K562 (cell line): Measurements from ENCODE around the gene MICALL2. TPM values are rescaled to one million over a fixed set of nuclear protein-coding genes. Genes with fewer than 3 reads are reported as not detected.
A peak's percentile ranks its signal among the peaks of the same experiment; 100 is the strongest.

Source experiments
- ATF4 ChIP-seq: fragments of 450-650 bp; formaldehyde crosslinking; IDR thresholded peaks from 2 replicates; pipeline ENCODE4 v1.4.0; 2022; ENCODE audit warnings: mild to moderate bottlenecking, moderate library complexity
- CSDE1 ChIP-seq, 2 experiments: fragments of 450-650 bp; IDR thresholded peaks; 2 replicates each; pipeline ENCODE4 v1.6.1; 2016; ENCODE audit warnings: mild to moderate bottlenecking in 1 of 2
- EHMT2 ChIP-seq: fragments of 450-650 bp; IDR thresholded peaks from 2 replicates; pipeline ENCODE4 v1.6.1; 2018; ENCODE audit warnings: antibody characterized with exemption
- GABPA ChIP-seq: fragments of 200-800 bp; sonication (Bioruptor generic); conservative IDR thresholded peaks from 2 replicates; pipeline ENCODE4 v1.6.1; 2016; ENCODE audit warnings: low read depth, missing genetic modification characterization, missing compliant biosample characterization
- GTF2F1 ChIP-seq: IDR thresholded peaks from 2 replicates; pipeline ENCODE4 v1.6.1; 2011; ENCODE audit warnings: low read depth, low read length, improper control_type of control experiment
- HMGN3 ChIP-seq: IDR thresholded peaks from 2 replicates; pipeline ENCODE4 v1.6.1; 2011; ENCODE audit warnings: borderline replicate concordance, low read depth, mild to moderate bottlenecking, mixed read lengths, low read length; ENCODE audit not compliant: insufficient read length; ENCODE audit errors: extremely low read depth
- HNRNPH1 ChIP-seq: fragments of 200-400 bp; formaldehyde crosslinking; optimal IDR thresholded peaks from 2 replicates; pipeline ENCODE3; 2017; ENCODE audit warnings: low read depth, mild to moderate bottlenecking, low read length, moderate library complexity
- ID3 ChIP-seq, 2 experiments: fragments of 250-450 bp in 1 of 2; fragments of 450-650 bp in 1 of 2; sonication (Bioruptor Pico) in 1 of 2; IDR thresholded peaks; 2 replicates each; pipeline versions ENCODE4 v1.6.1 to v1.8.0; 2016 to 2021; ENCODE audit warnings: mild to moderate bottlenecking in 2 of 2, moderate library complexity in 2 of 2, missing compliant biosample characterization in 1 of 2, missing genetic modification characterization in 1 of 2
- PHTF2 ChIP-seq: fragments of 250-450 bp; sonication (Bioruptor Pico); IDR thresholded peaks from 2 replicates; pipeline ENCODE4 v1.5.0; 2021; ENCODE audit warnings: mild to moderate bottlenecking
- SIX5 ChIP-seq, 2 experiments: IDR thresholded peaks; 2 replicates each; pipeline ENCODE4 v1.6.1; 2011; ENCODE audit warnings: low read length in 2 of 2, borderline replicate concordance in 1 of 2, low read depth in 1 of 2, mild to moderate bottlenecking in 1 of 2, moderate library complexity in 1 of 2; ENCODE audit not compliant: insufficient read depth in 1 of 2
- SMARCA5 ChIP-seq: fragments of 450-650 bp; IDR thresholded peaks from 2 replicates; pipeline ENCODE4 v1.6.1; 2016
- SMC3 ChIP-seq: conservative IDR thresholded peaks from 2 replicates; pipeline ENCODE4 v1.6.1; 2011; ENCODE audit warnings: low read depth, low read length, improper control_type of control experiment; ENCODE audit not compliant: insufficient read depth
- ZBTB7A ChIP-seq: IDR thresholded peaks from 2 replicates; pipeline ENCODE4 v1.6.1; 2011; ENCODE audit warnings: low read depth, mild to moderate bottlenecking, low read length, moderate library complexity, borderline replicate concordance; ENCODE audit not compliant: control insufficient read depth
- ZNF431 ChIP-seq: sonication (generic); formaldehyde crosslinking; IDR thresholded peaks from 2 replicates; pipeline ENCODE4 v1.8.0; 2022; ENCODE audit warnings: mild to moderate bottlenecking, missing genetic modification reagents
- ZNF696 ChIP-seq: fragments of 250-450 bp; sonication (Bioruptor Pico); conservative IDR thresholded peaks from 2 replicates; pipeline ENCODE4 v1.4.0; 2020; ENCODE audit warnings: mild to moderate bottlenecking, moderate library complexity
- polyA plus RNA-seq, 8 experiments: library from polyadenylated mRNA; depleted of rRNA in 4 of 8; stranded (reverse) in 5 of 8; unstranded in 3 of 8; fragments of >200 nt; fragmentation: Nextera tagmentation in 2 of 8; fragmentation: Illumina TruSeq in 1 of 8; extraction: Ambion mirVana in 2 of 8; extraction: Trizol in 1 of 8; gene quantifications; 2 replicates each; pipeline versions ENCODE4 v1.2.1 to v1.2.3, GENCODE V29; 2011 to 2014; ENCODE audit warnings: inconsistent platforms in 1 of 8, missing spikeins in 1 of 8
- total RNA-seq, 7 experiments: library from RNA; depleted of rRNA in 6 of 7; stranded (reverse); fragments of >200 nt in 6 of 7; fragmentation: Illumina TruSeq in 2 of 7; extraction: Trizol in 2 of 7; gene quantifications; 2 replicates each; pipeline versions ENCODE4 v1.2.1 to v1.2.3, GENCODE V29; 2011 to 2021; ENCODE audit warnings: low replicate concordance in 1 of 7
- TF ChIP-seq, protein P1 (sequence below), 2 experiments: fragments of 150-350 bp in 1 of 2; IDR thresholded peaks; 2 replicates each; pipeline ENCODE4 v1.6.1; 2012 to 2016; ENCODE audit warnings: low read depth in 2 of 2, low read length in 2 of 2, mild to moderate bottlenecking in 1 of 2, moderate library complexity in 1 of 2
- TF ChIP-seq, protein P2 (sequence below): sonication (generic); formaldehyde crosslinking; IDR thresholded peaks from 2 replicates; pipeline ENCODE4 v1.8.0; 2022; ENCODE audit warnings: mild to moderate bottlenecking, missing genetic modification reagents
- TF ChIP-seq, protein P3 (sequence below): fragments of 450-650 bp; IDR thresholded peaks from 2 replicates; pipeline ENCODE4 v1.6.1; 2016; ENCODE audit warnings: missing biosample characterization, missing genetic modification characterization

MICALL2 gene
- total and polyA plus RNA-seq, 9 of the 15 experiments (the other 6 are each of a cell fraction or from before 2014, with no cell fraction given) = 1.8 to 103 (median 17.0) TPM

- TF ChIP-seq, protein P1, sequence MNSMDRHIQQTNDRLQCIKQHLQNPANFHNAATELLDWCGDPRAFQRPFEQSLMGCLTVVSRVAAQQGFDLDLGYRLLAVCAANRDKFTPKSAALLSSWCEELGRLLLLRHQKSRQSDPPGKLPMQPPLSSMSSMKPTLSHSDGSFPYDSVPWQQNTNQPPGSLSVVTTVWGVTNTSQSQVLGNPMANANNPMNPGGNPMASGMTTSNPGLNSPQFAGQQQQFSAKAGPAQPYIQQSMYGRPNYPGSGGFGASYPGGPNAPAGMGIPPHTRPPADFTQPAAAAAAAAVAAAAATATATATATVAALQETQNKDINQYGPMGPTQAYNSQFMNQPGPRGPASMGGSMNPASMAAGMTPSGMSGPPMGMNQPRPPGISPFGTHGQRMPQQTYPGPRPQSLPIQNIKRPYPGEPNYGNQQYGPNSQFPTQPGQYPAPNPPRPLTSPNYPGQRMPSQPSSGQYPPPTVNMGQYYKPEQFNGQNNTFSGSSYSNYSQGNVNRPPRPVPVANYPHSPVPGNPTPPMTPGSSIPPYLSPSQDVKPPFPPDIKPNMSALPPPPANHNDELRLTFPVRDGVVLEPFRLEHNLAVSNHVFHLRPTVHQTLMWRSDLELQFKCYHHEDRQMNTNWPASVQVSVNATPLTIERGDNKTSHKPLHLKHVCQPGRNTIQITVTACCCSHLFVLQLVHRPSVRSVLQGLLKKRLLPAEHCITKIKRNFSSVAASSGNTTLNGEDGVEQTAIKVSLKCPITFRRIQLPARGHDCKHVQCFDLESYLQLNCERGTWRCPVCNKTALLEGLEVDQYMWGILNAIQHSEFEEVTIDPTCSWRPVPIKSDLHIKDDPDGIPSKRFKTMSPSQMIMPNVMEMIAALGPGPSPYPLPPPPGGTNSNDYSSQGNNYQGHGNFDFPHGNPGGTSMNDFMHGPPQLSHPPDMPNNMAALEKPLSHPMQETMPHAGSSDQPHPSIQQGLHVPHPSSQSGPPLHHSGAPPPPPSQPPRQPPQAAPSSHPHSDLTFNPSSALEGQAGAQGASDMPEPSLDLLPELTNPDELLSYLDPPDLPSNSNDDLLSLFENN (IDR thresholded peaks at IDR 0.05; ENCODE audit: low read depth in 2 of 2, low read length in 2 of 2) = peak in 1 of 2 experiments; percentile 33; a peak in 1 of 4 replicates
- TF ChIP-seq, protein P2, sequence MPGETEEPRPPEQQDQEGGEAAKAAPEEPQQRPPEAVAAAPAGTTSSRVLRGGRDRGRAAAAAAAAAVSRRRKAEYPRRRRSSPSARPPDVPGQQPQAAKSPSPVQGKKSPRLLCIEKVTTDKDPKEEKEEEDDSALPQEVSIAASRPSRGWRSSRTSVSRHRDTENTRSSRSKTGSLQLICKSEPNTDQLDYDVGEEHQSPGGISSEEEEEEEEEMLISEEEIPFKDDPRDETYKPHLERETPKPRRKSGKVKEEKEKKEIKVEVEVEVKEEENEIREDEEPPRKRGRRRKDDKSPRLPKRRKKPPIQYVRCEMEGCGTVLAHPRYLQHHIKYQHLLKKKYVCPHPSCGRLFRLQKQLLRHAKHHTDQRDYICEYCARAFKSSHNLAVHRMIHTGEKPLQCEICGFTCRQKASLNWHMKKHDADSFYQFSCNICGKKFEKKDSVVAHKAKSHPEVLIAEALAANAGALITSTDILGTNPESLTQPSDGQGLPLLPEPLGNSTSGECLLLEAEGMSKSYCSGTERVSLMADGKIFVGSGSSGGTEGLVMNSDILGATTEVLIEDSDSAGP = no peak
- TF ChIP-seq ATF4 (no peak), GTF2F1 (no peak), ZNF431 (CRISPR knock-in tag) (peak; percentile 48; the same call in 1 of the 2 replicates), PHTF2 (CRISPR knock-in tag) (no peak), ZNF696 (no peak), ID3 (CRISPR knock-in tag; IDR thresholded peaks at IDR 0.05) (no peak), ID3 (tag; IDR thresholded peaks at IDR 0.05) (no peak), HNRNPH1 (no peak), HMGN3 (peak; percentile 41), EHMT2 (no peak), SMARCA5 (no peak), SIX5 (IDR thresholded peaks at IDR 0.05; ENCODE audit: borderline replicate concordance in 1 of 2, insufficient read depth in 1 of 2, low read depth in 1 of 2, low read length in 2 of 2) (peak in 1 of 2 experiments; percentile 41; a peak in 2 of 4 replicates), CSDE1 (IDR thresholded peaks at IDR 0.05) (no peak), ZBTB7A (peak; percentile 96), SMC3 (peak; percentile 60), GABPA (tag) (peak; percentile 99)
- TF ChIP-seq, protein P3, sequence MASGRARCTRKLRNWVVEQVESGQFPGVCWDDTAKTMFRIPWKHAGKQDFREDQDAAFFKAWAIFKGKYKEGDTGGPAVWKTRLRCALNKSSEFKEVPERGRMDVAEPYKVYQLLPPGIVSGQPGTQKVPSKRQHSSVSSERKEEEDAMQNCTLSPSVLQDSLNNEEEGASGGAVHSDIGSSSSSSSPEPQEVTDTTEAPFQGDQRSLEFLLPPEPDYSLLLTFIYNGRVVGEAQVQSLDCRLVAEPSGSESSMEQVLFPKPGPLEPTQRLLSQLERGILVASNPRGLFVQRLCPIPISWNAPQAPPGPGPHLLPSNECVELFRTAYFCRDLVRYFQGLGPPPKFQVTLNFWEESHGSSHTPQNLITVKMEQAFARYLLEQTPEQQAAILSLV (tag) = no peak
Measured at GRCh38 chr7:1503816-1504775, 44.8 kb upstream of the MICALL2 start, which contains the start of gene INTS1 (continued).
